Measurements from ENCODE around the gene POU2F1.

POU2F1 gene

DNA sequence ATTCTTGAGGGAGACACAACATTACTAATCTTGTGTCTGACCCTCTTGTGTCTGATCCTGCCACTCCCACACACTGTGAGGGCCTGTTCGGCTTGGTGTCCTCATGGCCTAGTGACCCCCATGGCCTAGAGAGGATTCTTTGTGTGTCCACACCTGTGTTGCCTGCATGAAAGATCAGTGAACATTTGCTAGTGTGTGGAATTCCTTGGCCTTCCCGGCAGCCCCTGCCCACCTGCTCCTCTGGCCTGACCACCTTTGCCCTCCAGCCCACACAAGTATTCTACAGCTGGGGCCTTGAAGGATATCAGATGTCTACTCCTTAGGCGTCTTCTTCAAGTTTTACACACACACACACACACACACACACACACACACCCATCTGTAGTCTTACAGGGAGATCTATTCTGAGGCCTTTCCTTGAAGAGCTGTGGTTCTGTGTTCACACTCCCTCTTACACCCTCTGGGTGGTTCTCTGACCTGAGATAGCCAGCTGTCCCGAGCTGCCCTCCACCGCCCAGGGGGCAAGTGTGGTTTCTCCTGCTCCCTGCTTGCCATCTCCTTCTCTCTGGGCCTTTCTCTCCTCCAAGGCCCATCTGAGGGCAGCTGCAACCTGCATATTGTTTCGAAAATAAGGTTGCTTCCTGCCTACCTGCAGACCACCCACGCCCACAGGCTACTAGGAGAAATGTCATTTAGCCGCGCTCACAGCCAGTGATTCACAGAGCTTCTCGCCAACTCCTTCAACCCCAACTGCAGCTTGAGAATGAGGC lies 252.3 kb downstream of the POU2F1 start:
- DNase-seq, result no peak

DNA sequence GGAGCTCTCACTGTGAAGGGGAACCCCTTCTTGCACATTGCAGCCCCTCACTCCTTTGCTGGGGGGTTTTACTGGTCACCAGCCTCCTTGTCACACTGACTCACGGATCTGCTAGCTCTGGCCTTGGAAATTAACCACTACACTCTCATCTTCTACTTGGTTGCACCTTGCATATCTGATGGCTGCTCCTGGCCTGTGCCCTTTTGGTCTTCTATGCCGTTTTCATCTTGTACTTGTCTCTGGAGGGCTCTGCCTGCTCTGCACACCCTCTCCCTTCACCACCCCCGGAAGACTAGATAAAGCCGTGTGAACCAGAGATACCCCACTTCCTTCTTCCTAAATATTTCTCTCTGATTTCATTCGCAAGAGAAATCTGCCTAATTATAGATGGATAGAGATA lies 253.1 kb downstream of the POU2F1 start:
- DNase-seq, result no peak

DNA sequence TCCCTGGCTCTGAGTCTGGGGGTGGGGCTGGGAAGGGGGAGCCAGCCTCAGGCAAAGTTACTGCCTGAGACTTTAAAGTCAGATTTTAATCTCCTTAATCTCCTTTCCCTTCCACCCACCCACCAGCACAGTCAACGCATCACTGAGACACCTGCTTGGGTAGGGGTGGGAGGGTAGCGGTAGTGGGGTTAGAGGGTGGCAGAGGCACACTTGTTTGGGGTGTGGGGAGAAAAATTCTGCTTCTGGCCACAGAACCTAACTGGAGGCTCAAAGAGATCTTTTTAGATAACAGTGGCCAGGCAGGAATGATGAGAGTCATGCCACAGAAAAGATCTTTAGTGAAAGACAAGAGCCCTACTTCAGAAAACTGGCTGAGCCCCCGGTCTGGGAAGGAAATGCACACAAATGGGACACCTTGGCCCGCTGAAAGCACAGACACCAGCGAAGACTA lies 253.5 kb downstream of the POU2F1 start:
- peak; percentile 41 for DNase-seq

DNA sequence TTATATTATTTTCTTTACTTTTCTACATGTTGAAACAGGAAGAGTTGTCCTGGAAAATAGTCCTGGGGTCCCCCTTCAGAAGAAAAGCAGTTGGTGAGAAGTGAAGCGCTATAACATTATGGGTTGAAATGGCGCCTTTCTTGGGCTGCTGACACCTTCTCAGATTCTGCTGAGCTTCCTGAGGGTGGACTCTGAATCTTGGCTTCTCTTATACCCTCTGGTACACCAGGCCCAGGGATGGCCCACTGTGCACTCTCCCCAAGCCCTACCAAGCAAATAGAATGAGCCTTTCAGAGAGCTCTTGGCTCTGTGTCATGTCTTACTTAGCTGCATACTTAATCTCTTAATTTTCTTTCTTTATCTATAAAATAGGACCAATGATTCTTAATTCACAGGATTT lies 255.4 kb downstream of the POU2F1 start:
- no peak for DNase-seq
